ENCODE results near the gene MYT1. TPM values are rescaled to one million over a fixed set of nuclear protein-coding genes. Genes with fewer than 3 reads are reported as not detected.

The MYT1 gene
- total and polyA plus RNA-seq, 2 of the 13 experiments (the other 11 are each of a cell fraction or from before 2014, with no cell fraction given): 0.58 to 2.5 TPM

DNA sequence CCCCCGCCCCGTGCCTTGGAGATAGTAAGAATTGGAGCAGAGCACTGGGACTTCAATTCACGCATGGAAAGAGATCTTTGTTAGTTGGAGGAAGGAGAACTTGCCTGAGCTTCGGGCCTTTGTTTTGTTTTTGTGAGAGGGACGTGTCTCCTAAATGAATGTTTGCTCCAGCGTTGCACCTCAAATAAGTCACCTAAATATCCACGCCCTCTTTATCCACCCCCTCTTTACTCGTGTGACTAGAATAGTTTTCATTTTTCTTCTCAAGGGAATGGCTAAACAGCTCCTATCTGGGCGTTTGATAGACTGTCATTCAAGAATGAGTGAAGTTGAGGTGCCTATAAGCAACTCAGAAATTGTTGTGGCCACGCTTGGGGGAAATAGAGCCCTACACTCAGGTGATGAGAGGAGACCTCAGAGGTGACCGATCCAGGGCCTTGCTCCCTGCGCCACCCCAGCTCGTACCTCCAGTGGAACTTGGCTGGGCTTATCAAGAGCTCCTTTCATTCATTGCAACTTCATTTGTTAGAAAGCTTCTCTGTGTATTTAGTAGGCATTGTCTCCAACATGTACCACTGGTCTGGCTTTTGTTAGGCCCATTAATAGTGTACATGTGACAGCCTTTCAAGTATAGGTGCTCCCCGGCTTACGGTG is 92.2 kb downstream of the MYT1 start (continued):
- peak; percentile 67; the same call in 1 of the 2 replicates for TF ChIP-seq NCOA1 (CRISPR knock-in tag; IDR thresholded peaks at IDR 0.05)
- no peak for TF ChIP-seq SRSF1 (optimal IDR thresholded peaks at IDR 0.05; ENCODE audit: low read depth, low read length)
- 0 out of 2 replicates have a peak, but pooled peaks have one; percentile 54 for TF ChIP-seq FOXO4 (CRISPR knock-in tag; conservative IDR thresholded peaks at IDR 0.05)
- no peak for TF ChIP-seq KDM5A (IDR thresholded peaks at IDR 0.05; ENCODE audit: borderline replicate concordance, low read length)
- peak; percentile 28 for TF ChIP-seq ZNF709 (CRISPR knock-in tag; IDR thresholded peaks at IDR 0.05)
- TF ChIP-seq ZNF441 (CRISPR knock-in tag; IDR thresholded peaks at IDR 0.05; ENCODE audit: borderline replicate concordance): 0 out of 2 replicates have a peak, but pooled peaks have one; percentile 7
- no peak for TF ChIP-seq ZNF75D (CRISPR knock-in tag; IDR thresholded peaks at IDR 0.05; ENCODE audit: borderline replicate concordance)
- TF ChIP-seq RORA (CRISPR knock-in tag; IDR thresholded peaks at IDR 0.05): no peak
- no peak for TF ChIP-seq BORCS8-MEF2B (CRISPR knock-in tag; IDR thresholded peaks at IDR 0.05)
- TF ChIP-seq ZSCAN20 (CRISPR knock-in tag; IDR thresholded peaks at IDR 0.05; ENCODE audit: borderline replicate concordance): no peak
- no peak for TF ChIP-seq MYNN (CRISPR knock-in tag; IDR thresholded peaks at IDR 0.05; ENCODE audit: low read depth)
- TF ChIP-seq ZNF563 (CRISPR knock-in tag; IDR thresholded peaks at IDR 0.05): no peak; the same call in 1 of the 2 replicates
- TF ChIP-seq ZNF256 (CRISPR knock-in tag; conservative IDR thresholded peaks at IDR 0.05): no peak
- no peak for TF ChIP-seq ZNF468 (CRISPR knock-in tag; IDR thresholded peaks at IDR 0.05)
- TF ChIP-seq ZNF577 (CRISPR knock-in tag; IDR thresholded peaks at IDR 0.05; ENCODE audit: borderline replicate concordance, low read depth): no peak
- TF ChIP-seq, protein P1, sequence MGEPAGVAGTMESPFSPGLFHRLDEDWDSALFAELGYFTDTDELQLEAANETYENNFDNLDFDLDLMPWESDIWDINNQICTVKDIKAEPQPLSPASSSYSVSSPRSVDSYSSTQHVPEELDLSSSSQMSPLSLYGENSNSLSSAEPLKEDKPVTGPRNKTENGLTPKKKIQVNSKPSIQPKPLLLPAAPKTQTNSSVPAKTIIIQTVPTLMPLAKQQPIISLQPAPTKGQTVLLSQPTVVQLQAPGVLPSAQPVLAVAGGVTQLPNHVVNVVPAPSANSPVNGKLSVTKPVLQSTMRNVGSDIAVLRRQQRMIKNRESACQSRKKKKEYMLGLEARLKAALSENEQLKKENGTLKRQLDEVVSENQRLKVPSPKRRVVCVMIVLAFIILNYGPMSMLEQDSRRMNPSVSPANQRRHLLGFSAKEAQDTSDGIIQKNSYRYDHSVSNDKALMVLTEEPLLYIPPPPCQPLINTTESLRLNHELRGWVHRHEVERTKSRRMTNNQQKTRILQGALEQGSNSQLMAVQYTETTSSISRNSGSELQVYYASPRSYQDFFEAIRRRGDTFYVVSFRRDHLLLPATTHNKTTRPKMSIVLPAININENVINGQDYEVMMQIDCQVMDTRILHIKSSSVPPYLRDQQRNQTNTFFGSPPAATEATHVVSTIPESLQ (CRISPR knock-in tag; conservative IDR thresholded peaks at IDR 0.05): no peak
- TF ChIP-seq MYC (CRISPR knock-in tag; IDR thresholded peaks at IDR 0.05; ENCODE audit: borderline replicate concordance): no peak
- no peak for TF ChIP-seq ZNF251 (CRISPR knock-in tag; IDR thresholded peaks at IDR 0.05)
- TF ChIP-seq ZC3H13 (CRISPR knock-in tag; IDR thresholded peaks at IDR 0.05): no peak
- no peak; the same call in 1 of the 2 replicates for TF ChIP-seq ZNF713 (CRISPR knock-in tag; IDR thresholded peaks at IDR 0.05)
- no peak for TF ChIP-seq ZSCAN29 (CRISPR knock-in tag; conservative IDR thresholded peaks at IDR 0.05)
- TF ChIP-seq, protein P2, sequence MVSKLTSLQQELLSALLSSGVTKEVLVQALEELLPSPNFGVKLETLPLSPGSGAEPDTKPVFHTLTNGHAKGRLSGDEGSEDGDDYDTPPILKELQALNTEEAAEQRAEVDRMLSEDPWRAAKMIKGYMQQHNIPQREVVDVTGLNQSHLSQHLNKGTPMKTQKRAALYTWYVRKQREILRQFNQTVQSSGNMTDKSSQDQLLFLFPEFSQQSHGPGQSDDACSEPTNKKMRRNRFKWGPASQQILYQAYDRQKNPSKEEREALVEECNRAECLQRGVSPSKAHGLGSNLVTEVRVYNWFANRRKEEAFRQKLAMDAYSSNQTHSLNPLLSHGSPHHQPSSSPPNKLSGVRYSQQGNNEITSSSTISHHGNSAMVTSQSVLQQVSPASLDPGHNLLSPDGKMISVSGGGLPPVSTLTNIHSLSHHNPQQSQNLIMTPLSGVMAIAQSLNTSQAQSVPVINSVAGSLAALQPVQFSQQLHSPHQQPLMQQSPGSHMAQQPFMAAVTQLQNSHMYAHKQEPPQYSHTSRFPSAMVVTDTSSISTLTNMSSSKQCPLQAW (CRISPR knock-in tag; IDR thresholded peaks at IDR 0.05): no peak
- TF ChIP-seq CHD4 (IDR thresholded peaks at IDR 0.05; ENCODE audit: borderline replicate concordance, low read length): no peak
- TF ChIP-seq POLR2AphosphoS5 (IDR thresholded peaks at IDR 0.05; ENCODE audit: low read depth, low read length): no peak

Data from HepG2 (cell line).